ENCODE results near the gene MPHOSPH9.

DNA sequence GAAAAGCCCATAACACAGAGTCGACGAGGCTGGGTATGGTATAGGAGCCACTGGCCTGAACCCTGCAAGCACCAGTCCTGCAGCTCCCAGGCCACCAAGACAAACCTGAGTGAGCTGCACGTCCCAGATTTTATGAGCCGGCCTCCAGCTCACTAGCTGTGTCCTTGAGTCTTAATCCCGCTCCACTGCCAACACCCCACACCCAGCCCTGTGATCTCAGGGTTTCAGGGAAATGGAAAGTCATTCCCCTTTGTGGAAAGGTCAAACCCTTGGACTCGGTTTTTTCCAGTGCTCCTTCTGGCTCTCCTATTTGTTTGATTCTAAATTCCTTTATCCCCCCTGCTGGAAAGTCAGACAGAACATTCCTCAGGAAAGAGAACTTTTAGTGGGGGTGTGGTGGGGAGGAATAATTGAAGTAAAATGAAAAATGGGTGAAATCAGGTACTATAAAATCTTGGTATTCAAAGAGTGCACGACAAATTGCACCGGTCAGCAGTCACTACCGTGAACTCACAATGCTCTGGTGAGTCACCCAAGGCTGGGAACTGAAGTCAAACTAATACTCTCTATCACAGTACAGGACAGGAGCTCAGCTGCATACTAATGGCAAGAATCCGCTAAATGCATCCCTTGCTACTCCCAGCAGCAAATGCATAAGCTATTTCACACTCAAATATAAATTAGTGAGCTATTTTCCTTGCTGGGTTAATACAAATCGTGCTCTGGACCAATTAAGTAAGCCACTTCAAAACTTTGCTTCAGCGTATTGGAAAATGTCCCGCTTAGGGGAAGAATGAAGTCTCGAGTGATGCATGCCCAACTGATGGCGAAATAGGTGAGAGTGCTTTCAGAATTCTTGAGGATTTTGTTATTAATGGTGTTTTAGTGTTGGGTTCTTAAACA lies 91.1 kb downstream of the MPHOSPH9 start:
- TF ChIP-seq, protein P1, sequence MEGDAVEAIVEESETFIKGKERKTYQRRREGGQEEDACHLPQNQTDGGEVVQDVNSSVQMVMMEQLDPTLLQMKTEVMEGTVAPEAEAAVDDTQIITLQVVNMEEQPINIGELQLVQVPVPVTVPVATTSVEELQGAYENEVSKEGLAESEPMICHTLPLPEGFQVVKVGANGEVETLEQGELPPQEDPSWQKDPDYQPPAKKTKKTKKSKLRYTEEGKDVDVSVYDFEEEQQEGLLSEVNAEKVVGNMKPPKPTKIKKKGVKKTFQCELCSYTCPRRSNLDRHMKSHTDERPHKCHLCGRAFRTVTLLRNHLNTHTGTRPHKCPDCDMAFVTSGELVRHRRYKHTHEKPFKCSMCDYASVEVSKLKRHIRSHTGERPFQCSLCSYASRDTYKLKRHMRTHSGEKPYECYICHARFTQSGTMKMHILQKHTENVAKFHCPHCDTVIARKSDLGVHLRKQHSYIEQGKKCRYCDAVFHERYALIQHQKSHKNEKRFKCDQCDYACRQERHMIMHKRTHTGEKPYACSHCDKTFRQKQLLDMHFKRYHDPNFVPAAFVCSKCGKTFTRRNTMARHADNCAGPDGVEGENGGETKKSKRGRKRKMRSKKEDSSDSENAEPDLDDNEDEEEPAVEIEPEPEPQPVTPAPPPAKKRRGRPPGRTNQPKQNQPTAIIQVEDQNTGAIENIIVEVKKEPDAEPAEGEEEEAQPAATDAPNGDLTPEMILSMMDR (IDR thresholded peaks at IDR 0.05) = no peak
- TF ChIP-seq ZFX (IDR thresholded peaks at IDR 0.05; ENCODE audit: borderline replicate concordance) = no peak

All from 22Rv1 (cell line).